AG04449 (cell line): ENCODE measurements around the gene AGAP1.

Experiments
- CTCF ChIA-PET: fragments of 350-600 bp; formaldehyde crosslinking; extraction: SDS; loops from one replicate; lab custom pipeline; 2021; ENCODE audit warnings: antibody characterized with exemption; lab: Yijun Ruan, JAX
- POLR2A ChIA-PET: fragments of 400-600, 350-600 bp; formaldehyde crosslinking; extraction: SDS; loops from one replicate; lab custom pipeline; 2020; ENCODE audit warnings: antibody characterized with exemption, inconsistent platforms; lab: Yijun Ruan, JAX
- DNase-seq: peaks from one replicate; pipeline ENCODE4 v3.0.0-alpha.2; 2010; ENCODE audit warnings: low read depth, low spot score
- H3K4me3 ChIP-seq: 2 replicates; pipeline ENCODE4 v1.5.1; 2011; ENCODE audit warnings: low read depth, mild to moderate bottlenecking, control low read depth, low read length
- CTCF ChIP-seq: IDR thresholded peaks from one replicate; pipeline ENCODE4 v1.5.1; 2011; ENCODE audit warnings: mild to moderate bottlenecking, moderate library complexity, low read length, control low read depth, inconsistent platforms; ENCODE audit not compliant: insufficient read depth; ENCODE audit errors: missing control alignments

The AGAP1 gene

GRCh38 chr2:235675678-235676535 is 182.1 kb downstream of the AGAP1 start:
- POLR2A ChIA-PET = interaction anchor here (0.6 kb wide), 1 partner anchor 33 kb away, joined by 3 read pairs; no protein-coding TSS in a partner anchor

DNA sequence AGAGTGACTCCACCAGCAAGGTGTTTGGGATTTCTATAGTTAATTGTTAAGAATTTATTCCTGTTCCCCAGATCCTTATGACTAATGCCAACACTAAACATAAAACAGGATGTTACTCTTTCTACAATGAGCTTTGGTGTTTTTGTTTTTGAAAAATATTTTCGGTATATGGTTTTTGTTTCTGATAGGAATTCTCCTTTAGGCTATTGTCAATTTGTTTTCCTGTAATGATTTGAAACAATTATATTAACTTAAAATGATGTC is 182.6 kb downstream of the AGAP1 start:
- CTCF ChIA-PET = interaction anchor here (1.0 to 2.1 kb wide), 6 partner anchors 10 to 83 kb away, joined by 3 to 17 read pairs (median 6); no protein-coding TSS in a partner anchor
- POLR2A ChIA-PET = no interaction called here
- TF ChIP-seq CTCF = no peak
- H3K4me3 ChIP-seq = no peak overlapping the region
- no peak for DNase-seq

More at GRCh38 chr2:235675678-235676535, 182.1 kb downstream of the AGAP1 start:
- no peak overlapping the region for H3K4me3 ChIP-seq
- CTCF ChIA-PET = interaction anchor here (0.7 to 2.1 kb wide), 6 partner anchors 11 to 83 kb away, joined by 3 to 17 read pairs (median 5); no protein-coding TSS in a partner anchor
- TF ChIP-seq CTCF = no peak
- DNase-seq = no peak

DNA sequence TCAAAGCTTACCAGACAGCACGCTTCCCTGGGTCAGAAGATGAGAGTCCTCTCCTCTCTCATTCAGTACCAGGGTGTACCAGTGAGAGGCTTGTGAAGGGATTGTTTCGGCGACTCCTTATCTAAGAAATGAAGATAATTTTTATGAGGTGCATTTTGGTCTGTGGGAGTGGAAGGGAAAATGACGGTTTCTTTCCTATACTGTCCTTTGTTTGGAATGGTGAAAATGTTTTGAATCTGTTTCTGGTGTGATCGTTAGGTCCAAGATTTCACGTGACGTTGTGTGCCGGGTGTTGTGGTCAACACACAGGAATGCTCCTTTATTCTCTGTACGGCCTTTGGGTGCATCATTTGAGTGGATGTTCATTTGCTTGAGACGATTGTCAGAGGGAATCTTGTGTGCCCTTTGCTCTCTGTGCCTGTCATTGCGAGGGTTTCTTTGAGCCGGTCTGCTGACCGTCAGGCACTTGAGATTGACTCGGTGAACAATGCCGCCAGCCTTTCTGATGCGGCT is 183.5 kb downstream of the AGAP1 start:
- POLR2A ChIA-PET = no interaction called here
- CTCF ChIA-PET = interaction anchor here (1.2 to 2.1 kb wide), 4 partner anchors 18 to 84 kb away, joined by 4 to 17 read pairs (median 8); no protein-coding TSS in a partner anchor
- TF ChIP-seq CTCF = no peak
- DNase-seq = no peak
- no peak overlapping the region for H3K4me3 ChIP-seq

DNA sequence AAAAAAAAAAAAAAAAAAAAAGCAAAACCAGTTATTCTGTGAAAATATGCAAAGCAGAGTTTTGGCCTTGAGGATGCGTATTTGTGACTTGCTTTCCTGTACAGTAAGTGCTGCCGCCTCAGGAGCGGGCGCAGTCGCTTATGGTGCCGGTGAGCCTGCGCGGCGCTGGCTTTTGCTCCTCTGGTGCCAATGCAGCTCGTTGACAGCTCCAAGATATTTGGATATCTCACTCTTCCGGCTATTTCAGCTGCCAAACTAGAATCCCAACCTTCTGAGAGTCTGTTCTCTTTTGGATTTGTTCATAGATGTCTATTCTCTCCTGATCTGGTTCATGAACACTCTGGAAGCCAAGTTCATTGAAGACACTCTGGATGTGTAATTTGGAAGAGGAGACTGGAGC is 184.1 kb downstream of the AGAP1 start:
- TF ChIP-seq CTCF = no peak
- POLR2A ChIA-PET = no interaction called here

GRCh38 chr2:235678712-235679111 is 184.9 kb downstream of the AGAP1 start:
- POLR2A ChIA-PET = no interaction called here
- TF ChIP-seq CTCF = no peak
- no peak for DNase-seq
- CTCF ChIA-PET = interaction anchor here (1.2 to 2.0 kb wide), 2 partner anchors 27 to 67 kb away, joined by 3 to 9 read pairs; no protein-coding TSS in a partner anchor
- no peak overlapping the region for H3K4me3 ChIP-seq

More for the DNA sequence above, 184.1 kb downstream of the AGAP1 start:
- CTCF ChIA-PET = no interaction called here
- no peak overlapping the region for H3K4me3 ChIP-seq
- no peak for DNase-seq

- DNase-seq = no peak
- TF ChIP-seq CTCF = no peak
- CTCF ChIA-PET = interaction anchor here (1.2 to 2.0 kb wide), 4 partner anchors 26 to 86 kb away, joined by 3 to 9 read pairs (median 5); no protein-coding TSS in a partner anchor
- H3K4me3 ChIP-seq = no peak overlapping the region
- POLR2A ChIA-PET = no interaction called here
Measured at GRCh38 chr2:235679471-235679870, 185.6 kb downstream of the AGAP1 start.
